Trophoblast cell (in vitro differentiated cells and primary cell): Measurements from ENCODE around the gene CACNB2.
A peak's percentile ranks its signal among the peaks of the same experiment; 100 is the strongest.

Source experiments
- DNase-seq, 2 donors: peaks; one replicate each; pipeline ENCODE4 v3.0.0-alpha.2; 2016
- H2AFZ ChIP-seq: 2 replicates; pipeline ENCODE4 v1.6.1; 2013; ENCODE audit warnings: low read length, moderate library complexity, mild to moderate bottlenecking; ENCODE audit not compliant: insufficient read depth, poor library complexity
- H2AK5ac ChIP-seq: 2 replicates; pipeline ENCODE4 v1.6.1; 2013; ENCODE audit warnings: mild to moderate bottlenecking, low read length
- H2BK120ac ChIP-seq: 2 replicates; pipeline ENCODE4 v1.6.1; 2013; ENCODE audit warnings: low read length, mild to moderate bottlenecking, moderate library complexity; ENCODE audit not compliant: insufficient read depth, poor library complexity
- H2BK12ac ChIP-seq: 2 replicates; pipeline ENCODE4 v1.6.1; 2013; ENCODE audit warnings: mild to moderate bottlenecking, low read length, moderate library complexity
- H2BK5ac ChIP-seq: 2 replicates; pipeline ENCODE4 v1.6.1; 2013; ENCODE audit warnings: low read length, low read depth, moderate library complexity, mild to moderate bottlenecking; ENCODE audit not compliant: poor library complexity
- H3K14ac ChIP-seq: 2 replicates; pipeline ENCODE4 v1.6.1; 2013; ENCODE audit warnings: mild to moderate bottlenecking, low read length
- H3K18ac ChIP-seq: 2 replicates; pipeline ENCODE4 v1.6.1; 2013; ENCODE audit warnings: mild to moderate bottlenecking, low read length
- H3K23ac ChIP-seq: 2 replicates; pipeline ENCODE4 v1.6.1; 2013; ENCODE audit warnings: low read length
- H3K27ac ChIP-seq: 2 replicates; pipeline ENCODE4 v1.5.1; 2013; ENCODE audit warnings: low read depth, mild to moderate bottlenecking, inconsistent platforms, low read length, moderate library complexity
- H3K27me3 ChIP-seq: 2 replicates; pipeline ENCODE4 v1.6.1; 2013; ENCODE audit warnings: inconsistent platforms, mild to moderate bottlenecking, low read length, moderate library complexity; ENCODE audit not compliant: insufficient read depth
- H3K36me3 ChIP-seq, 2 experiments: 1 replicate in 1 of 2; 2 replicates in 1 of 2; pipeline ENCODE4 v1.6.1; 2013; ENCODE audit warnings: low read length in 2 of 2, mild to moderate bottlenecking in 2 of 2, moderate library complexity in 1 of 2; ENCODE audit not compliant: insufficient read depth in 2 of 2, control insufficient read depth in 1 of 2
- H3K4ac ChIP-seq: 2 replicates; pipeline ENCODE4 v1.6.1; 2013; ENCODE audit warnings: low read depth, mild to moderate bottlenecking, low read length, moderate library complexity
- H3K4me1 ChIP-seq, 2 experiments: 1 replicate in 1 of 2; 2 replicates in 1 of 2; pipeline ENCODE4 v1.6.1; 2013; ENCODE audit warnings: low read length in 2 of 2, mild to moderate bottlenecking in 2 of 2, moderate library complexity in 1 of 2; ENCODE audit not compliant: insufficient read depth in 2 of 2, control insufficient read depth in 1 of 2
- H3K4me2 ChIP-seq: 2 replicates; pipeline ENCODE4 v1.6.1; 2013; ENCODE audit warnings: inconsistent platforms, mild to moderate bottlenecking, low read length, moderate library complexity
- H3K4me3 ChIP-seq: 2 replicates; pipeline ENCODE4 v1.5.1; 2013; ENCODE audit warnings: mild to moderate bottlenecking, low read depth, low read length, inconsistent platforms
- H3K79me1 ChIP-seq: one replicate; pipeline ENCODE4 v1.6.1; 2013; ENCODE audit warnings: low read length
- H3K79me2 ChIP-seq: 2 replicates; pipeline ENCODE4 v1.6.1; 2013; ENCODE audit warnings: low read length, mild to moderate bottlenecking; ENCODE audit not compliant: control insufficient read depth, insufficient read depth, poor library complexity
- H3K9ac ChIP-seq: 2 replicates; pipeline ENCODE4 v1.6.1; 2013; ENCODE audit warnings: mild to moderate bottlenecking, low read length
- H3K9me3 ChIP-seq: 2 replicates; pipeline ENCODE4 v1.6.1; 2013; ENCODE audit warnings: low read depth, mild to moderate bottlenecking, control low read depth, inconsistent platforms, low read length; ENCODE audit not compliant: insufficient read depth
- H4K12ac ChIP-seq: 2 replicates; pipeline ENCODE4 v1.6.1; 2013; ENCODE audit warnings: low read depth, mild to moderate bottlenecking, low read length, moderate library complexity
- H4K8ac ChIP-seq: 2 replicates; pipeline ENCODE4 v1.6.1; 2013; ENCODE audit warnings: low read depth, mild to moderate bottlenecking, low read length, moderate library complexity
- H4K91ac ChIP-seq: one replicate; pipeline ENCODE4 v1.6.1; 2013; ENCODE audit warnings: low read depth, mild to moderate bottlenecking, low read length, moderate library complexity
- WGBS: extraction: QIAGEN DNeasy Blood & Tissue Kit; methylation state at CpG from one replicate; pipeline ENCODE4 v1.1.7; 2013; ENCODE audit warnings: missing lambda C conversion rate; ENCODE audit not compliant: insufficient read length, insufficient coverage; ENCODE audit errors: extremely low coverage; 5-methylcytosine and 5-hydroxymethylcytosine counted together

CACNB2 gene

GRCh38 chr10:18418541-18419215 lies 278.5 kb downstream of the CACNB2 start:
- H3K4ac ChIP-seq: no peak overlapping the region
- H3K4me1 ChIP-seq: no peaks in the 10 kb centered on the region
- no peak overlapping the region for H4K91ac ChIP-seq
- H2BK12ac ChIP-seq: no peak overlapping the region
- H3K9ac ChIP-seq: no peak overlapping the region
- WGBS: no CpG with 5 or more reads among the region's 9 CpGs
- H3K79me2 ChIP-seq: no peaks in the 10 kb centered on the region
- no peak overlapping the region for H3K4me2 ChIP-seq
- H2AFZ ChIP-seq: no peak overlapping the region
- no peak overlapping the region for H4K8ac ChIP-seq
- H3K79me1 ChIP-seq: no peaks in the 10 kb centered on the region
- H3K23ac ChIP-seq: no peak overlapping the region
- peak in 1 of 2 donors; percentile 40 for DNase-seq
- no peak overlapping the region for H3K14ac ChIP-seq
- H3K36me3 ChIP-seq: no peaks in the 10 kb centered on the region
- no peak overlapping the region for H3K27ac ChIP-seq
- H3K4me3 ChIP-seq: no peak overlapping the region
- no peak overlapping the region for H2BK120ac ChIP-seq
- H2AK5ac ChIP-seq: no peak overlapping the region
- H3K9me3 ChIP-seq: no peaks in the 10 kb centered on the region
- H4K12ac ChIP-seq: no peak overlapping the region
- no peak overlapping the region for H3K18ac ChIP-seq
- H3K27me3 ChIP-seq: no peaks in the 10 kb centered on the region
- H2BK5ac ChIP-seq: no peak overlapping the region

- H2BK5ac ChIP-seq: no peak overlapping the region
- no peaks in the 10 kb centered on the region for H3K4me1 ChIP-seq
- DNase-seq: peak in 1 of 2 donors; percentile 23
- H4K12ac ChIP-seq: no peak overlapping the region
- no peak overlapping the region for H2BK120ac ChIP-seq
- no peaks in the 10 kb centered on the region for H3K36me3 ChIP-seq
- no peak overlapping the region for H3K23ac ChIP-seq
- no peaks in the 10 kb centered on the region for H3K79me1 ChIP-seq
- H3K4ac ChIP-seq: no peak overlapping the region
- no peak overlapping the region for H3K4me2 ChIP-seq
- no peak overlapping the region for H3K18ac ChIP-seq
- H2BK12ac ChIP-seq: no peak overlapping the region
- H3K27ac ChIP-seq: no peak overlapping the region
- no peak overlapping the region for H3K14ac ChIP-seq
- H2AFZ ChIP-seq: no peak overlapping the region
- no peak overlapping the region for H2AK5ac ChIP-seq
- H4K91ac ChIP-seq: no peak overlapping the region
- H3K79me2 ChIP-seq: no peaks in the 10 kb centered on the region
- H4K8ac ChIP-seq: no peak overlapping the region
- no peak overlapping the region for H3K4me3 ChIP-seq
- no peaks in the 10 kb centered on the region for H3K9me3 ChIP-seq
- WGBS: no CpG with 5 or more reads among the region's 2 CpGs
- no peaks in the 10 kb centered on the region for H3K27me3 ChIP-seq
- H3K9ac ChIP-seq: no peak overlapping the region
Measured at GRCh38 chr10:18419945-18420344, 279.7 kb downstream of the CACNB2 start.

GRCh38 chr10:18421726-18422293 lies 281.6 kb downstream of the CACNB2 start:
- Histone ChIP-seq H2BK120ac (no peak overlapping the region), H3K79me1 (no peaks in the 10 kb centered on the region), H3K14ac (no peak overlapping the region), H4K8ac (no peak overlapping the region), H3K4me1 (no peaks in the 10 kb centered on the region), H3K9me3 (no peaks in the 10 kb centered on the region), H3K4me2 (no peak overlapping the region), H3K9ac (no peak overlapping the region), H3K27me3 (no peaks in the 10 kb centered on the region), H2BK12ac (no peak overlapping the region), H3K36me3 (no peaks in the 10 kb centered on the region), H4K12ac (no peak overlapping the region), H3K79me2 (no peaks in the 10 kb centered on the region), H3K23ac (no peak overlapping the region), H3K4ac (no peak overlapping the region), H2AK5ac (no peak overlapping the region), H4K91ac (no peak overlapping the region), H3K4me3 (no peak overlapping the region), H3K18ac (no peak overlapping the region), H2BK5ac (no peak overlapping the region), H3K27ac (no peak overlapping the region), H2AFZ (no peak overlapping the region)
- DNase-seq: no peak
- WGBS: no CpG with 5 or more reads among the region's 7 CpGs

- Histone ChIP-seq H2AFZ (no peak overlapping the region), H3K4me3 (no peak overlapping the region), H3K18ac (no peak overlapping the region), H2AK5ac (no peak overlapping the region), H2BK12ac (no peak overlapping the region), H3K4me1 (no peaks in the 10 kb centered on the region), H2BK120ac (no peak overlapping the region), H3K27me3 (no peaks in the 10 kb centered on the region), H3K23ac (no peak overlapping the region), H3K14ac (no peak overlapping the region), H3K79me1 (no peaks in the 10 kb centered on the region), H3K4me2 (no peak overlapping the region), H4K8ac (no peak overlapping the region), H4K12ac (no peak overlapping the region), H3K9me3 (no peaks in the 10 kb centered on the region), H3K36me3 (no peaks in the 10 kb centered on the region), H2BK5ac (no peak overlapping the region), H3K79me2 (no peaks in the 10 kb centered on the region), H4K91ac (no peak overlapping the region), H3K4ac (no peak overlapping the region), H3K27ac (no peak overlapping the region), H3K9ac (no peak overlapping the region)
- DNase-seq: peak in 1 of 2 donors; percentile 89
- 100% methylated on average over 1 of the region's 4 CpGs for WGBS
Measured at GRCh38 chr10:18423058-18423637, 282.9 kb downstream of the CACNB2 start.
